Activated CD8-positive, alpha-beta memory T cell treated with anti-CD3 and anti-CD28 coated beads, Interleukin-2, amount 50 U/mL, for 1 hour (primary cell): Measurements from ENCODE around the gene SLC24A3.

ENCODE experiments used
- DNase-seq: peaks from one replicate; pipeline ENCODE4 v3.0.0-alpha.2; 2020; ENCODE audit errors: extremely low read depth

SLC24A3 gene

GRCh38 chr20:19502169-19502568 is 289.7 kb downstream of the SLC24A3 start:
- no peak for DNase-seq

- DNase-seq, result no peak
Measured at GRCh38 chr20:19504251-19504650, 291.8 kb downstream of the SLC24A3 start.

- no peak for DNase-seq
Measured at GRCh38 chr20:19506021-19506420, 293.6 kb downstream of the SLC24A3 start.

- DNase-seq, result no peak
Measured at GRCh38 chr20:19508449-19508848, 296.0 kb downstream of the SLC24A3 start.

GRCh38 chr20:19510611-19511010 is 298.2 kb downstream of the SLC24A3 start:
- DNase-seq, result no peak

GRCh38 chr20:19511931-19512330 is 299.5 kb downstream of the SLC24A3 start:
- no peak for DNase-seq

- DNase-seq, result no peak
Measured at GRCh38 chr20:19512886-19513677, 300.6 kb downstream of the SLC24A3 start.

GRCh38 chr20:19515074-19515473 is 302.6 kb downstream of the SLC24A3 start:
- no peak for DNase-seq

- no peak for DNase-seq
Measured at GRCh38 chr20:19519466-19519865, 307.0 kb downstream of the SLC24A3 start.

- DNase-seq, result no peak
Measured at GRCh38 chr20:19520261-19520660, 307.8 kb downstream of the SLC24A3 start.

- no peak for DNase-seq
Measured at GRCh38 chr20:19522071-19522801, 309.8 kb downstream of the SLC24A3 start.

GRCh38 chr20:19522836-19523590 is 310.6 kb downstream of the SLC24A3 start:
- no peak for DNase-seq

- DNase-seq, result no peak
Measured at GRCh38 chr20:19524691-19525090, 312.2 kb downstream of the SLC24A3 start.

GRCh38 chr20:19527509-19527908 is 315.1 kb downstream of the SLC24A3 start:
- DNase-seq, result no peak

- no peak for DNase-seq
Measured at GRCh38 chr20:19528286-19529030, 316.0 kb downstream of the SLC24A3 start.

- no peak for DNase-seq
Measured at GRCh38 chr20:19530006-19530405, 317.6 kb downstream of the SLC24A3 start.

GRCh38 chr20:19531446-19531845 is 319.0 kb downstream of the SLC24A3 start:
- no peak for DNase-seq

GRCh38 chr20:19538556-19538955 is 326.1 kb downstream of the SLC24A3 start:
- DNase-seq, result no peak

- no peak for DNase-seq
Measured at GRCh38 chr20:19539191-19539590, 326.7 kb downstream of the SLC24A3 start.

GRCh38 chr20:19540392-19540791 is 327.9 kb downstream of the SLC24A3 start:
- DNase-seq, result no peak

GRCh38 chr20:19543101-19543500 is 330.7 kb downstream of the SLC24A3 start:
- no peak for DNase-seq

GRCh38 chr20:19544684-19545083 is 332.2 kb downstream of the SLC24A3 start:
- no peak for DNase-seq
